T-helper 2 cell treated with Interferon-gamma antibody and Interleukin-4, amounts not matched to agents 5 μg/mL and 100 μg/mL, for 36 hours (primary cell): Measurements from ENCODE around the gene PLD4.
"Not testable (repeated sequence)": the region's sequence is repeated elsewhere in the genome, so short reads cannot be mapped to it uniquely, and the experiment has no call there.

ENCODE experiments used
- DNase-seq: peaks from one replicate; pipeline ENCODE4 v3.0.0; 2021; ENCODE audit warnings: low spot score
- H3K27ac Mint-ChIP-seq: one replicate; pipeline ENCODE4 v1.8.0; 2021; ENCODE audit warnings: mild to moderate bottlenecking, mixed read lengths
- H3K27me3 Mint-ChIP-seq: one replicate; pipeline ENCODE4 v1.8.0; 2021; ENCODE audit warnings: low read depth, mixed read lengths
- H3K36me3 Mint-ChIP-seq: one replicate; pipeline ENCODE4 v1.8.0; 2021; ENCODE audit warnings: low read depth, mixed read lengths
- H3K4me1 Mint-ChIP-seq: one replicate; pipeline ENCODE4 v1.8.0; 2021; ENCODE audit warnings: low read depth, mixed read lengths
- H3K4me3 Mint-ChIP-seq: one replicate; pipeline ENCODE4 v1.8.0; 2022; ENCODE audit warnings: mild to moderate bottlenecking, moderate library complexity, mixed read lengths
- H3K9me3 Mint-ChIP-seq: one replicate; pipeline ENCODE4 v1.8.0; 2021; ENCODE audit warnings: mixed read lengths

The PLD4 gene

DNA sequence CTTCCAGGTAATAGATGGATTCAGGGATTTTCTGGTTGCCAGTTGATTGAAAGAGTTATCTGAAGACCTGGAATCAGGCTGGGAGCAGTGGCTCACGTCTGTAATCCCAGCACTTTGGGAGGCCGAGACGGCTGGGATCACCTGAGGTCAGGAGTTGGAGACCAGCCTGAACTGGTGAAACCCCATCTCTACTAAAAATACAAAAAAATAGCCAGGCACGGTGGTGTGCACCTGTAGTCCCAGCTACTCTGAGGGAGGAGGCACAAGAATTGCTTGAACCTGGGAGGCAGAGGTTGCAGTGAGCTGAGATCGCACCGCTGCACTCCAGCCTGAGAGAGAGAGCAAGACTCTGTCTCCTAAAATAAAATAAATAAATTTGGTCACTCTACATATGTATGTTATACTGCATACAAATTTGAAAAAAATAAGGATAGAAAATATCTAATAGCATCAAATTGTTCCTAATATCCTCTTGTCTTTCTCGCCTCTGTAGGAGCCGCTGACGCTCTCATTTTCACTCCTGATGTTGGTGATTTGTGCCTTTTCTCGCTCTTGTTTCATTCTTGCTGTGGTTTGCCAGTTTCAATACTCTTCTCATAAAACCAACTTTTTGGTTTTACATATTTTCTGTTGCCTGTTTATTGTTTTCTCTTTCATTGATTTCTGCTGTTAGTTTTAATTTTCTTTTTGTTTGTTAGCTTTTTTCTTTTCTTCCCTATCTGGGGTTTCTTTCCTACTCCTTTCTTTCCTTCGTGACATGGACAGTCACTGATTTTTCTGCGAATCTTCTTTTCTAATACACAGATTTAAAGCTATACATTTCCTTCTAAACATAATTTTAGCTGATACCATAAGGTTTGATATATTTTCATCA, 23.8 kb upstream of the PLD4 start:
- H3K9me3 Mint-ChIP-seq = no peaks in the 10 kb centered on the region
- no peak overlapping the region for H3K27ac Mint-ChIP-seq
- H3K36me3 Mint-ChIP-seq = no peaks in the 10 kb centered on the region
- H3K4me1 Mint-ChIP-seq = peaks cover 7% of the 10 kb centered on the region
- DNase-seq = no peak
- H3K27me3 Mint-ChIP-seq = peaks cover 23% of the 10 kb centered on the region
- no peak overlapping the region for H3K4me3 Mint-ChIP-seq

DNA sequence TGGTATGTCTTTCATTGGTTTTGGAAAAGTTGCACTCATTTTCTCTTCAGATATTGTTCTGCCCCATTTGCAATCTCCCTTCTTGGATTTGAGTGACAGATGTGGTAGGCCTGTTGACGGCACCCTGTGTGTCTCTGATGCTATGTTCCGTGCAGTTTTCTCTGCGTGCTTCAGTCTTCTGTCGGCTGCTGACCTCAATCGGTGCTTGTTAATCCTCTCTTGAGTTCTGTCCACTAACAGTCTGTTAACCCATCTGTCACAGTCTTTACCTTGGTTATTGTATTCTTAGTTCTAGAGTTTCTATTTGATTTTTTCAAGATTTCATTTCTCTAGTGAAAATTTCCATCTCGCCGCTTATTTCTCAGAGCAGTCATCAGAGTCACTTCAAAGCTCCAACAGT, 20.7 kb upstream of the PLD4 start:
- no peak overlapping the region for H3K27ac Mint-ChIP-seq
- DNase-seq = no peak
- peaks cover 37% of the 10 kb centered on the region for H3K27me3 Mint-ChIP-seq
- no peaks in the 10 kb centered on the region for H3K9me3 Mint-ChIP-seq
- H3K4me3 Mint-ChIP-seq = no peak overlapping the region
- peaks cover 5% of the 10 kb centered on the region for H3K4me1 Mint-ChIP-seq
- no peaks in the 10 kb centered on the region for H3K36me3 Mint-ChIP-seq

DNA sequence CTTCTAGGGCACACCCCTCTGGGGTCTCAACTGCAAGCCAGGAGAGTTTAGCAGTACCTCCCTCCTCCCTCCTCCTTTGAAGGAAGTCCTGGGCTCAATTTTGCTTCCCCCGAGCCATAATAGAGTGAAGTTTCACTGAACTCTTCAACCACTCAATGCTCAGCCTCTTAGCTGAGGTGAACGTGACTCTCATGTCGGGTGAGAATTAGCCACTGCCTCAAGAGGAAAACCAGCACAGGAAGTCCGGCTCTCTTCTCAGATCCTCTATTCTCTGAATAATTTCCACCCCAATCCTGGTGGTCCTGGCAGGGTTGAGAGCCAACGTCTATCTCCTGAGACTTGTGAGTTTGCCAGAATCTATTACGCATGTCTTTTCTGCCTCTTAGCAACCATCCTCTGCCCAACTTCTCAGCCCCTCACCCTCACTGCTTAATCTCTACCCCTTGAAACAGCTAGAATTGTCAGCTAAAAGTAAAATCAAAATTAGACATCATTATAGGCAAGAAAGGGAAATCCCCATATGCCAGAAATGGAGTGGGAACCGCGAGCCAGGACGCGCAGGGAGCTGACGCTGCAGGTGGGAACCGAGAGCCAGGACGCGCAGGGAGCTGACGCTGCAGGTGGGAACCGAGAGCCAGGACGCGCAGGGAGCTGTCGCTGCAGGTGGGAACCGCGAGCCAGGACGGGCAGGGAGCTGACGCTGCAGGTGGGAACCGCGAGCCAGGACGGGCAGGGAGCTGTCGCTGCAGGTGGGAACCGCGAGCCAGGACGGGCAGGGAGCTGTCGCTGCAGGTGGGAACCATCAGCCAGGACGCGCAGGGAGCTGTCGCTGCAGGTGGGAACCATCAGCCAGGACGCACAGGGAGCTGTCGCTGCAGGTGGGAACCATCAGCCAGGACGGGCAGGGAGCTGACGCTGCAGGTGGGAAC, 19.8 kb upstream of the PLD4 start:
- H3K9me3 Mint-ChIP-seq, H3K36me3 Mint-ChIP-seq, H3K4me1 Mint-ChIP-seq, DNase-seq, H3K4me3 Mint-ChIP-seq, H3K27ac Mint-ChIP-seq: not testable (repeated sequence)
- H3K27me3 Mint-ChIP-seq = peaks cover 39% of the 10 kb centered on the region

DNA sequence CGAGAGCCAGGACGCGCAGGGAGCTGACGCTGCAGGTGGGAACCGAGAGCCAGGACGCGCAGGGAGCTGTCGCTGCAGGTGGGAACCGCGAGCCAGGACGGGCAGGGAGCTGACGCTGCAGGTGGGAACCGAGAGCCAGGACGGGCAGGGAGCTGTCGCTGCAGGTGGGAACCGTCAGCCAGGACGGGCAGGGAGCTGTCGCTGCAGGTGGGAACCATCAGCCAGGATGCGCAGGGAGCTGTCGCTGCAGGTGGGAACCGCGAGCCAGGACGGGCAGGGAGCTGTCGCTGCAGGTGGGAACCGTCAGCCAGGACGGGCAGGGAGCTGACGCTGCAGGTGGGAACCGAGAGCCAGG, 19.1 kb upstream of the PLD4 start:
- not testable (repeated sequence) for DNase-seq

DNA sequence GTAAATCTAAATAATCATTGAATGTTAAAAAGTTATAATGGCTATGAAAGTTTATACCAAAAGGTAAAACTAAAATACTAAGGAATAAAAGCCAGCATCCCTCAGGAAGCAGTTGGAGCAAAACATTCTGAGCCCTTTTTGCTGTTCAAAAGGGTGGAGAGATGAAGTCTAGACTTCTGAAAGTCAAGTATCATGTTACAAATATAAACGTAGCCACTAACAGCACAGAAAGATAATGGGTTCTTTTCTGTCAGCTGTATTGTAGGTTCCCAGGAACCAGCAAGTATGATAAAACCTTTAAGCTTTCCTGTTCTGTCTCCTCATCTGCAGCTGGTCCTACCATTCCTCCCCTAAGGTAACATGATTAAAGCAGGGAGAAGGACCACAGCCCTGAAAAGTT, 16.4 kb upstream of the PLD4 start:
- H3K36me3 Mint-ChIP-seq = no peaks in the 10 kb centered on the region
- H3K9me3 Mint-ChIP-seq = peaks cover 12% of the 10 kb centered on the region
- DNase-seq = no peak
- no peak overlapping the region for H3K4me3 Mint-ChIP-seq
- peaks cover 41% of the 10 kb centered on the region for H3K27me3 Mint-ChIP-seq
- peaks cover 2% of the 10 kb centered on the region for H3K4me1 Mint-ChIP-seq
- H3K27ac Mint-ChIP-seq = no peak overlapping the region

More for the DNA sequence above, 19.1 kb upstream of the PLD4 start:
- H3K27me3 Mint-ChIP-seq = peaks cover 42% of the 10 kb centered on the region
- not testable (repeated sequence) for H3K4me1 Mint-ChIP-seq, H3K27ac Mint-ChIP-seq, H3K4me3 Mint-ChIP-seq, H3K9me3 Mint-ChIP-seq, H3K36me3 Mint-ChIP-seq

DNA sequence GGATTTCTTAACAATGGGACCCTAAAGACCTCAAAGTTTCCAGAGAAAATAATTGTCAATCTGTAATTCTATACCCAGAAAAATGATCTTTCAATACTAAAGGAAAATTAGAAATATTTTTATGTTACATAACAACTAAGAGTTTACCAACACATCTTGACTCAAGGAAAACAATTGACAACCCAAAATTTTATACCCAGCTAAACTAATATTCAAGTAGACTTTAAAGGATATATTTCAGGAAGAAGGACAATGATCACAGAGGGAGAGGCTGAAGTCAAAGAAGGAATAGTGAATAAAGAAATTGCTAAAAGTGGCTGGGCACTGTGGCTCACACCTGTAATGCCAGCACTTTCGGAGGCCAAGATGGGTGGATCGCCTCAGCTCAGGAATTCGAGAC, 12.6 kb upstream of the PLD4 start:
- no peak overlapping the region for H3K27ac Mint-ChIP-seq

DNA sequence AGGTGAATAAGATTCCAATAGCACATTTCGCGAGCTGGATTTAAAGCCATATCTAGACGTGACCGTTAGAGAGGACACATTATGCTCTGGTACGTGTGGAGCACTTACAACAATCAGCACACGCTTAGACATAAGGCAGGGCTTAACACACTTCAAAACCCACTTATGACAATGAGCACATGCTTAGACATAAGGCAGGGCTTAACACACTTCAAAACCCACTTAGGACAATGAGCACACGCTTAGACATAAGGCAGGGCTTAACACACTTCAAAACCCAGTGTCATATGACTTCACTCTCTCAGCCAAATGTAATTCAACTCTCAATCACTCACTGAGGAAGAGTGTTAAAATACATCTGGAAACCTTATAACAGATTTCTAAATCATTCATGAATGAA, 11.2 kb upstream of the PLD4 start:
- DNase-seq = no peak
- Mint-ChIP-seq H3K27me3 (peaks cover 39% of the 10 kb centered on the region), H3K36me3 (no peaks in the 10 kb centered on the region), H3K4me1 (no peaks in the 10 kb centered on the region), H3K9me3 (peaks cover 13% of the 10 kb centered on the region), H3K27ac (no peak overlapping the region), H3K4me3 (no peak overlapping the region)

More for the DNA sequence above, 12.6 kb upstream of the PLD4 start:
- DNase-seq = no peak
- Mint-ChIP-seq H3K36me3 (no peaks in the 10 kb centered on the region), H3K9me3 (peaks cover 13% of the 10 kb centered on the region), H3K27me3 (peaks cover 49% of the 10 kb centered on the region), H3K4me3 (no peak overlapping the region), H3K4me1 (no peaks in the 10 kb centered on the region)

DNA sequence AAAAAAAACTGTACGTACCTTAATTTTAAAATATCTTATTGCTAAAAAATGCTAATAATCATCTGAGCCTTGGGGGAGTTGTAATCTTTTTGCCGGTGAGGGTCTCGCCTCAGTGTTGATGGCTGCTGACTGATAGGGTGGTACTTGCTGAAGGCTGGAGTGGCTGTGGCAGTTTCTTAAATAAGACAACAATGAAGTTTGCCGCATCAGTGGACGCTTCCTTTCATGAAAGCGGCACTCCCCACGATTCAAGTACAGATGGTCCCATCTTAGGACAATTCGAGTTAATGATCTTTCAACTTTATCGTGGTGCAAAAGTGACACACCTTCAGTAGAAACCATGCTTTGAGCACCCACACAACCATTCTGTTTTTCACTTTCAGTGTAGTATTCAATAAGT, 7.6 kb upstream of the PLD4 start:
- no peaks in the 10 kb centered on the region for H3K4me1 Mint-ChIP-seq
- no peaks in the 10 kb centered on the region for H3K36me3 Mint-ChIP-seq
- DNase-seq = no peak
- H3K27me3 Mint-ChIP-seq = peaks cover 34% of the 10 kb centered on the region
- H3K4me3 Mint-ChIP-seq = no peak overlapping the region
- H3K9me3 Mint-ChIP-seq = peaks cover 5% of the 10 kb centered on the region
- H3K27ac Mint-ChIP-seq = no peak overlapping the region

DNA sequence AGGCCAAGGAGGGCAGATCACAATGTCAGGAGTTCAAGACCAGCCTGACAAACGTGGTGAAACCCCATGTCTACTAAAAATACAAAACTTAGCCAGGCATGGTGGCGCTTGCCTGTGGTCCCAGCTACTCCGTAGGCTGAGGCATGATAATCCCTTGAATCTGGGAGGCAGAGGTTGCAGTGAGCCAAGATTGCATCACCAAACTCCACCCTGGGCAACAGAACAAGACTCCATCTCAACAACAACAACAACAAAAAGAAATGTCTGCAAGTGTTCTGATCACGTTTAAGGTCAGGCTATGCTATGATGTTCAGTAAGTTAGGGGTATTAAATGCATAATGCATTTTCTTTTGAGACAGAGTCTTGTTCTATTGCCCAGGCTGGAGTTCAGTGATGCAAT, 6.7 kb upstream of the PLD4 start:
- Mint-ChIP-seq H3K27ac (no peak overlapping the region), H3K27me3 (peaks cover 34% of the 10 kb centered on the region), H3K4me1 (no peaks in the 10 kb centered on the region), H3K4me3 (no peak overlapping the region), H3K36me3 (no peaks in the 10 kb centered on the region), H3K9me3 (peaks cover 4% of the 10 kb centered on the region)
- no peak for DNase-seq

DNA sequence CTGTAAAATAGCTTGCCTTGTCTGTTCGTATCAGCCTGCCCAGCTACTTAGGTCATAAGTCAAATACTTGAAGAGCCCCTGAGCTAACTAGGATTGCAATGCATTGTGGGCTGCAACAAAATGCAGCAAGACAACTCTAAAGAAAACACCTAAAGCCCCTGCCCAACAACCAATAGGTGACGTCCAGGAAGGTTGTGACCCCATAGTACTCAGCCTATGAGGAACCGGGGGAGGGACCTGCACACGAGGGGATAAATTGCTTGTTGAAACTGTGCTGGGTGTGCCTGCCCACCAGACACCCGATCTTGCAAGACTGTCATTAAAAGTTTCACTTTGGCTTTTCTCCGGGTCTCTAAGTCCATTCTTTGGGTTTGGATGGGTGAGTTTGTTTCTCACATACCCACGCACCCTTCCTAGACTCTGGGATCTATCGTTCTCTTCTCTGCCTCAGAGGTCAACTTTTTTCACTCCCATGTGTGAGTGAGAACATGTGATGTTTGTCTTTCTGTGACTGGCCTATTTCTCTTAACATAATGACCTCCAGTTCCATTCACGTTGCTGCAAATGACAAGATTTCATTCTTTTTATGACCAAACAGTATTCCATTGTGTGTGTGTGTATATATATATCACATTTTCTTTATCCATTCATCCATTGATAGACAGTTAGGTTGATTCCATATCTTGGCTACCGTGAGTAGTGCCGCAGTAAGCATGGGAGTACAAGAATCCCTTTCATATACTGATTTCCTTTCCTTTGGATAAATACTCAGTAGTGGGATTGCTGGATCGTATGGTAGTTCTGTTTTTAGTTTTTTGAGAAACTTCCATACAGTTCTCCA, 5.3 kb upstream of the PLD4 start:
- H3K36me3 Mint-ChIP-seq, H3K27ac Mint-ChIP-seq, H3K9me3 Mint-ChIP-seq, H3K4me1 Mint-ChIP-seq, H3K4me3 Mint-ChIP-seq, DNase-seq: not testable (repeated sequence)
- peaks cover 22% of the 10 kb centered on the region for H3K27me3 Mint-ChIP-seq

DNA sequence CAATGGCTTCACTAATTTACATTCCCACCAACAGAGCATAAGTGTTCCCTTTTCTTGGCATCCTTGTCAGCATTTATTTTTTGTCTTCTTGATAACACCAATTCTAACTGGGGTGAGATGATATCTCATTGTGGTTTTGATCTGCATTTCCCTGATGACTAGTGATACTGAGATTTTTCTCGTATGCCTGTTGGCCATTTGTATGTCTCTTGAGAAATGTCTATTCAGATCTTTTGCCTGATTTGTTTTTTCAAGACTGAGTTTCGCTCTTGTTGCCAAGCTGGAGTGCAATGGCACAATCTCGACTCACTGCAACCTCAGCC, 4.7 kb upstream of the PLD4 start:
- Mint-ChIP-seq H3K4me3 (no peak overlapping the region), H3K36me3 (no peaks in the 10 kb centered on the region), H3K4me1 (no peaks in the 10 kb centered on the region), H3K27me3 (peaks cover 17% of the 10 kb centered on the region), H3K9me3 (peaks cover 3% of the 10 kb centered on the region), H3K27ac (no peak overlapping the region)
- no peak for DNase-seq

DNA sequence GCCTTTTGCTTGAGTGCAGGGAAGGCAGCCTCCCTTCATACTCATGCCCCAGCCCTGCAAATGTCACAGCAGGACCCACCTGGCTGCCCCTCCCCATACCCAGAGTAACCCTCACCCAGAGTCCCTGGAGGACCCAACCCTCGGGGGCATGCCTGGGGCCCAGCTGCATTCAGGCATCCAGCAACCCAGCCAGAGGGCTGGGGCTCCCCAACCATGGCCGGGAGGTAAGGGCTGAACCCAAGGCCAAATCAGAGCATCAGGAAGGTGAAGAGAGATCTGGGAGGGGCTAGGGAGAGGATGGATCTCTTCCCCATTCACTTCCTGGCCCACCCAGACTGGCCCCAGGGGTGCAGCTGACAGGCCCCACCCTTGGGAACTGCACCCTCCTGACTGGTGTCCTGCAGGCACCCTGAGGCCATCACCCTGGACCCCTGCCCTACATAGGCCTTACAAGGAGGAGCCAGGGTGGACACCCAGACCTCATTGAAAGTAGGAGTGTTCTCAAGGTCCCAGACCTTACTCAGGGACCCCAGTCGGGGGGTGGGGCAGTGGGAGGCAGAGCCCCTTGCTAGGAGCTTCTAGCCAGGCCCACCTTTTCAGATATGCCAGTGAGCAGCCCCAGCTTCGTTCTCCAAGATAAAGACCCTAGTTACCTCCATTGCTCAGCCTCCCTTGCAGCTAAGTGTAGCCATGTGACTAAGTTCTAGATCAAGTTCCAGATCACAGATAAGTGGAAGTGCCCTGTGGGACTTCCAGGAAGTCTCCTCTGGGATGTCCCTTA, 849 bp upstream of the PLD4 start:
- H3K4me1 Mint-ChIP-seq = peaks cover 2% of the 10 kb centered on the region
- DNase-seq = no peak
- peaks cover 3% of the 10 kb centered on the region for H3K9me3 Mint-ChIP-seq
- H3K36me3 Mint-ChIP-seq = no peaks in the 10 kb centered on the region
- H3K27me3 Mint-ChIP-seq = peaks cover 8% of the 10 kb centered on the region
- no peak overlapping the region for H3K27ac Mint-ChIP-seq
- no peak overlapping the region for H3K4me3 Mint-ChIP-seq

DNA sequence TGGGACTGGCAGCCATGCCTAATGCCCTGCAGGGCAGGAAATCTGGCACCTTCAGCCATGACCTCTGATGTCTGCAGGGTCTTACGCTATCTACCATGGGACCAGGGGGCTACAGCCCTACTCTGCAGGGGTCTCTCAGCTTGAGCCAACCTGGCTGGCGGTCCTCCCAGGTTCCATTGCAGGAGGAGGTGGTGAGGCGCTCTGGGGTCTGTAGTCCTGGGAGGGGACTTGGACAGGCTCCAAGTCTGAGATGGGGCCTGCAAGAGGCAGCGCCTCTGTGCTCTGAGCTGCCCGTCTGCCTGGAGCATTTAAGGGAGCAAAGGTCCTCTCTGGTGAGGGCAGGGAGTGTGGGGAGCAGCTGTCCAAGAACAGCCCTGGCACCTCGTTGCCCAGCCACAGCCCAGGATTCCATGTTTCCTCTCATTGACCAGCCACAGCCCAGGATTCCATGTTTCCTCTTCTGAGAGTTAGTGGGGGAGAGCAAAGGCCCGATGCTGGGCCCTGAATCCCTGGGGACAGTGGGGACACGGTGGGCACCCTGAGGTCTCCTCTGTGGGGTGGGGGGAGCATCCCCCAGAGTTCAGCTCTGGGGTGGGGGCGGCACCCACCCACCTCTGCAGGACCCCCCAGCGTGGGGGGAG, 655 bp downstream of the PLD4 start:
- Mint-ChIP-seq H3K27ac (no peak overlapping the region), H3K27me3 (peaks cover 5% of the 10 kb centered on the region), H3K36me3 (no peaks in the 10 kb centered on the region), H3K9me3 (peaks cover 3% of the 10 kb centered on the region), H3K4me3 (no peak overlapping the region), H3K4me1 (peaks cover 2% of the 10 kb centered on the region)
- no peak for DNase-seq
